GM19397 (cell line): ENCODE results near the gene PIK3C3.

ENCODE experiments used
- ATAC-seq: cut with Tn5 transposase; IDR thresholded peaks from one replicate; pipeline ENCODE4 v1.9.1; 2021; ENCODE audit warnings: mild to moderate bottlenecking, moderate library complexity; ENCODE audit not compliant: unreplicated experiment

Gene PIK3C3

GRCh38 chr18:42113529-42114191 is 158.6 kb downstream of the PIK3C3 start:
- ATAC-seq = peak; percentile 58

DNA sequence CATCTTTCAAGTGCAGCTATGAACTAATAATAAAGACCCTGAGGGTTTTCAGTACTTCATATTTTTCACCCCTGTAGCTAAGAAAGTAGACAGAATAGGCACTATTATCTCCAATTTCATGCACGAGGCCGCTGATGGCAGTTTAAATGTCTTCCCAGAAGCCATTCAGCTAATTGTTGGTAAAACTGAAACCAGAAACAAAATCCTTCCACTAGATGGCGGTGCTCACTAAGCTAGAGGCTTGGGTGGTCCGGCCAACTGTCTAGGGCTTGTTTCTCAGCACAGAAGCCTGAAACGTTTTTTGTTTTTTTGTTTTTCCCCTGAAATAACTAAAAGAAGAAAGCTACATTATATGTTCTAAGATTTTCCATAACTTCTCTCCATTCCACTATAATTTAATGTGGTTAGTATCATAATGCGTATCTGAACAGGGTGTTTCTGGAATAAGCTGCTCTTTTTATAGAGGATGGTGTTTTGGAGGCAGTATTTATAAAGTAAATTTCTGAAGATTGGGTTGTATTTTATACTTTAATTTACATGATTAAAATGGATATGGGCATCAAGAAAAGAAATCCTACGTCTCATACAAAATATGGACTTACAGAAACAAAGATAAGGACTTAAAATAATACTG is 159.4 kb downstream of the PIK3C3 start:
- peak; percentile 87 for ATAC-seq

DNA sequence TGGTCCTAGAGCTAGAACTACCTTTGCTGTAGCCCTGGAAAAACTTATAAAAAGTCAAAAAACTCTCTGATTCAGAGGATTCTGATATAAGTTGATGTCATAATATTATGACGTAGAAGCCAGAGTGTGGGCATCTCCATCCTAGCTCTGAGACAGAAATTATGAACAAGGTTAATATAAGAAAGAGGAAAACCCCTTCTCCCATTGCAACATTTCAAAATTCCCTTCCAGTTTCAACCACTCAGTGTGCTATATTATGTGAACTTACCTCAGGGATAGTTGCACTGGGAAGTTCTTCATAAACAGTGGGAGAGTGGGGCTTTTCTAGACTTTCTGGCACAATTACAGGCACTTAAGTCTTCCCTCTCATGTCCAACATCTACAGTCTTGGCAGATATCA is 171.6 kb downstream of the PIK3C3 start:
- no peak for ATAC-seq

DNA sequence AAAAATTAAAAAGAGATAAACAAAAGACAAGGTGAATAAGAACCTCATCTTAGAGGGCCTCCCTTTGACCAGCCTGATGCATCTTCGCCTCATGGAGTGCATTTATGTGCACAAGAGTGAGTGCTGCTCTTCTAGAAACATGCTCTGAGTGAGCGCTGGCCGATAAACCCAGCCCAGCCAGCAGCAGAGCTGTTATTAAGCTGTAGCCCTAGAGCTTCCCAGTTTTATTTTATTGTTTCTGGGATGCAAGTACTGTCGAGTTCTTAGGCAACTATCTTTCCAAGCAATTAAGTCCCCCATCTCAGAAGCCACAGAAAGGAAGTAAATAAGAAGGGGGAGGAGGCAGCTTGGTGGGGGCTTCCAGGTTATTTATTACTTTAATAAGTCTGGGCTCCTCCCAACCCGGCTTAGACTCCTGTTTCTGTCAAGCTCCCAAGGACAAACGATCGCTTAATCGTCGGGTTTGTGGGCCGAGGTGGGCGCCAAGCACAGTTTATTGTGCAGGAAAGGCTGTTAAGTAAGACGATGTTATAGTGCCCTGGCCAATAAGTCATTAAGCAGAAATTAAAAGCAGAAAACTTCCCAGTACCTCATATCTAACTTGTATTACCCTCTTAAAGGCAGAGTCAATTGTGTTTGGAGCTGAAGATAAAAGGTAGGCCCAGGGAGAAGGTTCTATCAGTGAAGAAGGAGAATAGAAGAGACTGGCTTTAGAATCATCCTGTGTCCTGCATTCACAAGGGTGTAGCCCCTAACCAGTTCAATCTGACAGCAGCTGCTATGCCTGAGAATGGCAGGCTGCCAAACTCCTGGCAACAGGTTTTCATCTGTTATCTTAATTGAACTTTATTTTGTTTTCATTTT is 176.3 kb downstream of the PIK3C3 start:
- no peak for ATAC-seq

DNA sequence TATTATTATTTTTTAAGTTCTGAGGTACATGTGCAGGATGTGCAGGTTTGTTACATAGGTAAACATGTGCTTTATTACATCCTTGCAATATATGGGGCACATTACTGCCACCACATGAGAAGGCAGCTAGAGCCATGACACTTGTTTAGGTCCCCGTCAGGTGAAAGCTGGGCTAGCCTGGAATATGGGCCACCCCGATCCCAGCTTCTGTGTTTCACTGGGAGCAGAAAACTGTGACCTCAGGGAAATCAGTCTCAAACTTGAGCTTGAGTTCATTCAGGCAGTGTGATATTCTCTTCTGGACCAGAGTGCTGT is 176.9 kb downstream of the PIK3C3 start:
- ATAC-seq = no peak
